ENCODE measurements around the gene C1GALT1C1L.
"Not testable (repeated sequence)": the region's sequence is repeated elsewhere in the genome, so short reads cannot be mapped to it uniquely, and the experiment has no call there.

C1GALT1C1L gene

GRCh38 chr2:43708178-43708577 lies 31.9 kb upstream of the C1GALT1C1L start:
- peaks cover 0 to 12% (median 5%) of the 10 kb centered on the region in 5 donors for H3K4me1 ChIP-seq (ENCODE audit: control insufficient read depth in 5 of 5, insufficient read depth in 5 of 5, low read length in 5 of 5)
- peak overlapping the region; percentile 22 for H3K27ac ChIP-seq (ENCODE audit: low read depth, low read length)
- H3K4me3 ChIP-seq (ENCODE audit: low read depth in 1 of 5, low read length in 5 of 5), result no peak overlapping the region
- no peak overlapping the region for H3K9ac ChIP-seq (ENCODE audit: low read length in 5 of 5)
- H3K27me3 ChIP-seq (ENCODE audit: control insufficient read depth in 5 of 5, insufficient read depth in 4 of 5, low read length in 5 of 5), result no peaks in the 10 kb centered on the region
- no peaks in the 10 kb centered on the region for H3K9me3 ChIP-seq (ENCODE audit: control insufficient read depth in 5 of 5, low read length in 5 of 5)
- peaks cover 0 to 5% (median 2%) of the 10 kb centered on the region in 5 donors for H3K36me3 ChIP-seq (ENCODE audit: control insufficient read depth in 5 of 5, insufficient read depth in 5 of 5, low read length in 5 of 5)

GRCh38 chr2:43707255-43708015 lies 31.2 kb upstream of the C1GALT1C1L start:
- no peaks in the 10 kb centered on the region for H3K27me3 ChIP-seq (ENCODE audit: control insufficient read depth in 5 of 5, insufficient read depth in 4 of 5, low read length in 5 of 5)

GRCh38 chr2:43701111-43701510 lies 24.9 kb upstream of the C1GALT1C1L start:
- H3K36me3 ChIP-seq (ENCODE audit: control insufficient read depth in 5 of 5, insufficient read depth in 5 of 5, low read length in 5 of 5), result no peaks in the 10 kb centered on the region
- no peak overlapping the region for H3K27ac ChIP-seq (ENCODE audit: low read depth, low read length)
- no peaks in the 10 kb centered on the region for H3K27me3 ChIP-seq (ENCODE audit: control insufficient read depth in 5 of 5, insufficient read depth in 4 of 5, low read length in 5 of 5)
- no peak overlapping the region for H3K4me3 ChIP-seq (ENCODE audit: low read depth in 1 of 5, low read length in 5 of 5)
- peaks cover 0 to 6% (median 4%) of the 10 kb centered on the region in 5 donors for H3K4me1 ChIP-seq (ENCODE audit: control insufficient read depth in 5 of 5, insufficient read depth in 5 of 5, low read length in 5 of 5)
- H3K9me3 ChIP-seq (ENCODE audit: control insufficient read depth in 5 of 5, low read length in 5 of 5), result no peaks in the 10 kb centered on the region
- no peak overlapping the region for H3K9ac ChIP-seq (ENCODE audit: low read length in 5 of 5)

More at GRCh38 chr2:43707255-43708015, 31.2 kb upstream of the C1GALT1C1L start:
- Histone ChIP-seq H3K9ac (ENCODE audit: low read length in 5 of 5) (no peak overlapping the region), H3K27ac (ENCODE audit: low read depth, low read length) (peak overlapping the region; percentile 22), H3K4me1 (ENCODE audit: control insufficient read depth in 5 of 5, insufficient read depth in 5 of 5, low read length in 5 of 5) (peaks cover 0 to 12% (median 5%) of the 10 kb centered on the region in 5 donors), H3K36me3 (ENCODE audit: control insufficient read depth in 5 of 5, insufficient read depth in 5 of 5, low read length in 5 of 5) (peaks cover 0 to 5% (median 2%) of the 10 kb centered on the region in 5 donors), H3K9me3 (ENCODE audit: control insufficient read depth in 5 of 5, low read length in 5 of 5) (no peaks in the 10 kb centered on the region), H3K4me3 (ENCODE audit: low read depth in 1 of 5, low read length in 5 of 5) (no peak overlapping the region)

DNA sequence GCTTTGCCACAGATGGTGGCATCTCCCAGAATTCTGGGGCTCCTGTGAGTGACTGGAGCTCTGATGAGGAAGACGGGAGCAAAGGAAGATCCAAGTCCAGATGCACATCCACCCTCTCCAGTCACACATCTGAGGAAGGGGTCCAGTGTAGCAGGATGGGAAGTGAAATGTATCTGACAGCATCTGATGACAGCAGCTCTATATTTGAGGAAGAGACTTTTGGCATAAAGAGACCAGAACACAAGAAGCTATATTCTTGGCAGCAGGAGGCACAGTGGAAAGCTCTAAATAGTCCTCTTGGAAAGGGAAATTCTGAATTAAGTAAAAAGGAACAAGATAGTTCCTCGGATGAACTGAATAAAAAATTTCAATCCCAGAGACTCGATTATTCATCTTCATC lies 23.5 kb upstream of the C1GALT1C1L start:
- H3K27me3 ChIP-seq (ENCODE audit: control insufficient read depth in 5 of 5, insufficient read depth in 4 of 5, low read length in 5 of 5), result no peaks in the 10 kb centered on the region
- H3K9me3 ChIP-seq (ENCODE audit: control insufficient read depth in 5 of 5, low read length in 5 of 5), result no peaks in the 10 kb centered on the region
- no peak overlapping the region for H3K27ac ChIP-seq (ENCODE audit: low read depth, low read length)
- peaks cover 0 to 4% (median 2%) of the 10 kb centered on the region in 5 donors for H3K36me3 ChIP-seq (ENCODE audit: control insufficient read depth in 5 of 5, insufficient read depth in 5 of 5, low read length in 5 of 5)
- H3K9ac ChIP-seq (ENCODE audit: low read length in 5 of 5), result no peak overlapping the region
- peaks cover 0 to 6% (median 4%) of the 10 kb centered on the region in 5 donors for H3K4me1 ChIP-seq (ENCODE audit: control insufficient read depth in 5 of 5, insufficient read depth in 5 of 5, low read length in 5 of 5)
- H3K4me3 ChIP-seq (ENCODE audit: low read depth in 1 of 5, low read length in 5 of 5), result no peak overlapping the region

GRCh38 chr2:43698140-43698539 lies 21.9 kb upstream of the C1GALT1C1L start:
- H3K36me3 ChIP-seq (ENCODE audit: control insufficient read depth in 5 of 5, insufficient read depth in 5 of 5, low read length in 5 of 5); H3K27me3 ChIP-seq (ENCODE audit: control insufficient read depth in 5 of 5, insufficient read depth in 4 of 5, low read length in 5 of 5); H3K4me3 ChIP-seq (ENCODE audit: low read depth in 1 of 5, low read length in 5 of 5); H3K9me3 ChIP-seq (ENCODE audit: control insufficient read depth in 5 of 5, low read length in 5 of 5); H3K27ac ChIP-seq (ENCODE audit: low read depth, low read length); H3K4me1 ChIP-seq (ENCODE audit: control insufficient read depth in 5 of 5, insufficient read depth in 5 of 5, low read length in 5 of 5); H3K9ac ChIP-seq (ENCODE audit: low read length in 5 of 5): not testable (repeated sequence)

DNA sequence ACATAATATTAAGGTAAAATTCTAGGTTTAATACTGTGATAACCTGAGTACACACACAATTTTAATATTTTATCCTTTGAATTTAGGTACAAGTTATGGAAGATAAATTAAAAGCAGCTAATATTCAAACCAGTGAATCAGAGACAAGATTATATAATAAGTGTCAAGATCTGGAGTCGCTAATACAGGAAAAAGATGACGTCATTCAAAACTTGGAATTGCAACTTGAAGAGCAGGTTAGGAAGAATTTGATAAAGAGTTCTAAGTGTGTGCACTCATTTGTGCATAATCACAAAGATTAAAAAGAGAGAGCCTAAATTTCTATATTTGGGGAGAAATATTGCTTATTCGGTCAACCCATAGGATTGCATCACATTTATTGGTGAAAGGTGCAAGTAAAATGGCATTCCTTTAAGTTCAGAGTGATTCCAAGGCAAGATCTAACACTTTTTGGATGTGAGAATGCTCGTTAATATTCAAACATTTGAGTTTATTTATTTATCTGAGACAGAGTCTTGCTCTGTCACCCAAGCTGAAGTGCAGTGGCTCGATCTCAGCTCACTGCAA lies 16.3 kb upstream of the C1GALT1C1L start:
- H3K27ac ChIP-seq (ENCODE audit: low read depth, low read length), result no peak overlapping the region
- H3K4me3 ChIP-seq (ENCODE audit: low read depth in 1 of 5, low read length in 5 of 5), result no peak overlapping the region
- H3K36me3 ChIP-seq (ENCODE audit: control insufficient read depth in 5 of 5, insufficient read depth in 5 of 5, low read length in 5 of 5), result peaks cover 0 to 4% (median 2%) of the 10 kb centered on the region in 5 donors
- no peaks in the 10 kb centered on the region for H3K27me3 ChIP-seq (ENCODE audit: control insufficient read depth in 5 of 5, insufficient read depth in 4 of 5, low read length in 5 of 5)
- H3K4me1 ChIP-seq (ENCODE audit: control insufficient read depth in 5 of 5, insufficient read depth in 5 of 5, low read length in 5 of 5), result no peaks in the 10 kb centered on the region
- H3K9me3 ChIP-seq (ENCODE audit: control insufficient read depth in 5 of 5, low read length in 5 of 5), result no peaks in the 10 kb centered on the region
- H3K9ac ChIP-seq (ENCODE audit: low read length in 5 of 5), result no peak overlapping the region

DNA sequence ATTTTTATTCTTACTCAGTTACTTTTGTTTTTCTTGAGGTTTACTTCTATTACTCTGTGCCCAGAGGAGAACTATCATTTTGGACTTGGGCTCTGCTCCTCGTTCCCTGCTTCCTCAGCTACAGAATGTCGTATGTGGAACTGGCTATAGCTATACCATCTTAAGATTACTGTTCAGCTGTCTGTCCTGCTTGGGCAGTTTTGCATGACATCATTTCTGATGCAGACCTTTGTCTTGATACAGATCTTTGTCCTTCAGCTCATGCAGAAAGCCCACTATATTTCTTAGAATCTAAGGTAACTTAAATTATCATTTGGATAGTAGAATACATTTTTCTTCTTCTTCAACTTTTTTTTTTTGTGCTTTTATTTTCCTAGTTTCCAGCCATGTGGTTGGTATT lies 13.8 kb upstream of the C1GALT1C1L start:
- Histone ChIP-seq H3K36me3 (ENCODE audit: control insufficient read depth in 5 of 5, insufficient read depth in 5 of 5, low read length in 5 of 5) (no peaks in the 10 kb centered on the region), H3K4me1 (ENCODE audit: control insufficient read depth in 5 of 5, insufficient read depth in 5 of 5, low read length in 5 of 5) (no peaks in the 10 kb centered on the region), H3K9me3 (ENCODE audit: control insufficient read depth in 5 of 5, low read length in 5 of 5) (no peaks in the 10 kb centered on the region), H3K9ac (ENCODE audit: low read length in 5 of 5) (no peak overlapping the region), H3K27ac (ENCODE audit: low read depth, low read length) (no peak overlapping the region), H3K27me3 (ENCODE audit: control insufficient read depth in 5 of 5, insufficient read depth in 4 of 5, low read length in 5 of 5) (no peaks in the 10 kb centered on the region), H3K4me3 (ENCODE audit: low read depth in 1 of 5, low read length in 5 of 5) (no peak overlapping the region)

DNA sequence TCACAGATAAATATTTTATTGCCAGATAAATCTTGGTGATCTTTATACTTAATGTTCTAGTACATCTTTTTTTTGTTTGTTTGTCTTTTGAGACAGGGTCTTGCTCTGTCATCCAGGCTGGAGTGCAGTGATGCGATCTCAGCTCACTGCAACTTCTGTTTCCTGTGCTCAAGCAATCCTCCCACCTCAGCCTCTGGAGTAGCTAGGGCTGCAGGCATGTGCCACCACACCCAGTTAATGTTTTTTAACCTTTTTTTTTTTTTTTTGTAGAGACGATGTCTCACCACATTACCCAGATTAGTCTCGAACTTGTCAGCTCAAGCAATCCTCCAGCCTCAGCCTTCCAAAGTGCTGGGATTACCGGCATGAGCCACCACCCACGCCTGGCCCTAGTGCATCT lies 9.1 kb upstream of the C1GALT1C1L start:
- Histone ChIP-seq H3K4me1 (ENCODE audit: control insufficient read depth in 5 of 5, insufficient read depth in 5 of 5, low read length in 5 of 5) (no peaks in the 10 kb centered on the region), H3K4me3 (ENCODE audit: low read depth in 1 of 5, low read length in 5 of 5) (no peak overlapping the region), H3K9ac (ENCODE audit: low read length in 5 of 5) (no peak overlapping the region), H3K27ac (ENCODE audit: low read depth, low read length) (no peak overlapping the region), H3K9me3 (ENCODE audit: control insufficient read depth in 5 of 5, low read length in 5 of 5) (no peaks in the 10 kb centered on the region), H3K36me3 (ENCODE audit: control insufficient read depth in 5 of 5, insufficient read depth in 5 of 5, low read length in 5 of 5) (no peaks in the 10 kb centered on the region), H3K27me3 (ENCODE audit: control insufficient read depth in 5 of 5, insufficient read depth in 4 of 5, low read length in 5 of 5) (no peaks in the 10 kb centered on the region)

DNA sequence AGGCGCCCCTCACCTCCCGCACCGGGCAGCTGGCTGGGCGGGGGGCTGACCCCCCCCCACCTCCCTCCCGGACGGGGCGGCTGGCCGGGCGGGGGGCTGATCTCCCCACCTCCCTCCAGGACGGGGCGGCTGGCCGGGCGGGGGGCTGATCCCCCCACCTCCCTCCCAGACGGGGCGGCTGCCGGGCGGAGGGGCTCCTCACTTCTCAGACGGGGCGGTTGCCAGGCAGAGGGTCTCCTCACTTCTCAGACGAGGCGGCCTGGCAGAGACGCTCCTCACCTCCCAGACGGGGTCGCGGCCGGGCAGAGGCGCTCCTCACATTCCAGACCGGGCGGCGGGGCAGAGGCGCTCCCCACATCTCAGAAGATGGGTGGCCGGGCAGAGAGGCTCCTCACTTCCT lies 1.6 kb upstream of the C1GALT1C1L start:
- H3K27ac ChIP-seq (ENCODE audit: low read depth, low read length); H3K4me3 ChIP-seq (ENCODE audit: low read depth in 1 of 5, low read length in 5 of 5): not testable (repeated sequence)
- H3K4me1 ChIP-seq (ENCODE audit: control insufficient read depth in 5 of 5, insufficient read depth in 5 of 5, low read length in 5 of 5), result peaks cover 1 to 14% (median 9%) of the 10 kb centered on the region in 5 donors

GRCh38 chr2:43675646-43676321 lies 445 bp downstream of the C1GALT1C1L start:
- H3K4me3 ChIP-seq (ENCODE audit: low read depth in 1 of 5, low read length in 5 of 5), result peak overlapping the region; percentile 67 to 80 (median 71)
- H3K27me3 ChIP-seq (ENCODE audit: control insufficient read depth in 5 of 5, insufficient read depth in 4 of 5, low read length in 5 of 5), result no peaks in the 10 kb centered on the region
- peaks cover 1 to 14% (median 9%) of the 10 kb centered on the region in 5 donors for H3K4me1 ChIP-seq (ENCODE audit: control insufficient read depth in 5 of 5, insufficient read depth in 5 of 5, low read length in 5 of 5)
- peak overlapping the region in 4 of 5 donors; percentile 46 to 78 (median 60) for H3K9ac ChIP-seq (ENCODE audit: low read length in 5 of 5)
- no peaks in the 10 kb centered on the region for H3K9me3 ChIP-seq (ENCODE audit: control insufficient read depth in 5 of 5, low read length in 5 of 5)
- H3K27ac ChIP-seq (ENCODE audit: low read depth, low read length), result peak overlapping the region; percentile 2
- H3K36me3 ChIP-seq (ENCODE audit: control insufficient read depth in 5 of 5, insufficient read depth in 5 of 5, low read length in 5 of 5), result no peaks in the 10 kb centered on the region

More for the DNA sequence above, 1.6 kb upstream of the C1GALT1C1L start:
- not testable (repeated sequence) for H3K9ac ChIP-seq (ENCODE audit: low read length in 5 of 5); H3K27me3 ChIP-seq (ENCODE audit: control insufficient read depth in 5 of 5, insufficient read depth in 4 of 5, low read length in 5 of 5); H3K9me3 ChIP-seq (ENCODE audit: control insufficient read depth in 5 of 5, low read length in 5 of 5); H3K36me3 ChIP-seq (ENCODE audit: control insufficient read depth in 5 of 5, insufficient read depth in 5 of 5, low read length in 5 of 5)

Measured in subcutaneous abdominal adipose tissue (tissue), 5 donors.